Uterus (tissue), 2 donors: Measurements from ENCODE around the gene MLC1.

Source experiments
- POLR2A ChIP-seq, 2 donors: fragments of 450-650 bp; IDR thresholded peaks; one replicate each; pipeline ENCODE4 v1.6.1; 2016; ENCODE audit warnings: antibody characterized with exemption in 2 of 2, mild to moderate bottlenecking in 1 of 2, moderate library complexity in 1 of 2
- TF ChIP-seq, protein P1 (sequence below), 4 experiments: fragments of 200-600 bp in 2 of 4; fragments of 450-650 bp in 2 of 4; sonication (generic) in 2 of 4; IDR thresholded peaks; one replicate each; pipeline ENCODE4 v1.5.1; 2016 to 2019; ENCODE audit warnings: antibody characterized with exemption in 4 of 4, mild to moderate bottlenecking in 2 of 4, moderate library complexity in 1 of 4

DNA sequence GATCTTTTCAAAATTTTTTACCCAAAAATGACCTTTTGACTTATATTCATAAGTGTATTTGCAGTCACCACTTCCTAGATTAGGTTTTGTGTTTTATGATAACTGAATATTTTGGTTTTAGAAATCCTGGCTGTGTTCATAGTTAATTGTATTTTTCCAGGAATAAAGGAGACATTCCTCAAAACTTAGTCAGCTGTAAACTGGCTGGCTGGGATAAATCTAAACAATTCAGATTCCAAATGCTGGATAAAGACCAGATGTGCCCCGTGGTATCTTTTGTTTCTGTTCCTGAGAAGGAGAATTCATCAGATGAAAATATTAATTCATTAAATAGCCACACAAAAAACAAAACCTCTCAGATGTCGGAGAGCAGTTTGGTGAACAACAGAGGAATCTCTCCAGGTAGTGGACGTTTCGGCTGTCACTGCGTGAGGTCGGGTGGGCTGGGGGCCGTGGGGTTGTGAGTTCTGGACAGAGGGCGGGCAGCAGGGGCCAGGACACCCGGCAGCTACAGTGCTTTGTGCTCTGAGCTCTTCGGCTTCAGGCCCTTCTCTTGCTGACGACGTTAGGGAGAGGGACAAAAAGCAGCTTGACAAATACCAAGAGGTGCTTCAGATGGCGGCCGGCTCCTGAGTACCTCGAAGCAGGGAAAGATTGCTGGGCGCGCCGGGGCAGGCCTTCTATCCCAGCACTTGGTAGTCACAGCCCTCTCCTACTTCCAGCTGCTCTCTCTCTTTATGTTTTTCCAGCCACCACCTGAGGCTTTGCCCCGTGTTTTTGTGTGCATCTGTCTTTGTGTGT lies 29.2 kb upstream of the MLC1 start:
- TF ChIP-seq, protein P1, sequence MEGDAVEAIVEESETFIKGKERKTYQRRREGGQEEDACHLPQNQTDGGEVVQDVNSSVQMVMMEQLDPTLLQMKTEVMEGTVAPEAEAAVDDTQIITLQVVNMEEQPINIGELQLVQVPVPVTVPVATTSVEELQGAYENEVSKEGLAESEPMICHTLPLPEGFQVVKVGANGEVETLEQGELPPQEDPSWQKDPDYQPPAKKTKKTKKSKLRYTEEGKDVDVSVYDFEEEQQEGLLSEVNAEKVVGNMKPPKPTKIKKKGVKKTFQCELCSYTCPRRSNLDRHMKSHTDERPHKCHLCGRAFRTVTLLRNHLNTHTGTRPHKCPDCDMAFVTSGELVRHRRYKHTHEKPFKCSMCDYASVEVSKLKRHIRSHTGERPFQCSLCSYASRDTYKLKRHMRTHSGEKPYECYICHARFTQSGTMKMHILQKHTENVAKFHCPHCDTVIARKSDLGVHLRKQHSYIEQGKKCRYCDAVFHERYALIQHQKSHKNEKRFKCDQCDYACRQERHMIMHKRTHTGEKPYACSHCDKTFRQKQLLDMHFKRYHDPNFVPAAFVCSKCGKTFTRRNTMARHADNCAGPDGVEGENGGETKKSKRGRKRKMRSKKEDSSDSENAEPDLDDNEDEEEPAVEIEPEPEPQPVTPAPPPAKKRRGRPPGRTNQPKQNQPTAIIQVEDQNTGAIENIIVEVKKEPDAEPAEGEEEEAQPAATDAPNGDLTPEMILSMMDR (IDR thresholded peaks at IDR 0.05) = no peak
- TF ChIP-seq POLR2A (IDR thresholded peaks at IDR 0.05) = no peak
